ENCODE measurements around the gene SULT1C4.

The SULT1C4 gene

GRCh38 chr2:108377815-108378630 is at the start of gene SULT1C4:
TSS of gene SULT1C4 (plus strand) at chr2:108377954. CDS start at chr2:108378338, 384 bp downstream.
- no peak for TF ChIP-seq CTCF (IDR thresholded peaks at IDR 0.05; ENCODE audit: extremely low read depth, missing control alignments)
- DNase-seq (ENCODE audit: low spot score) = no peak

DNA sequence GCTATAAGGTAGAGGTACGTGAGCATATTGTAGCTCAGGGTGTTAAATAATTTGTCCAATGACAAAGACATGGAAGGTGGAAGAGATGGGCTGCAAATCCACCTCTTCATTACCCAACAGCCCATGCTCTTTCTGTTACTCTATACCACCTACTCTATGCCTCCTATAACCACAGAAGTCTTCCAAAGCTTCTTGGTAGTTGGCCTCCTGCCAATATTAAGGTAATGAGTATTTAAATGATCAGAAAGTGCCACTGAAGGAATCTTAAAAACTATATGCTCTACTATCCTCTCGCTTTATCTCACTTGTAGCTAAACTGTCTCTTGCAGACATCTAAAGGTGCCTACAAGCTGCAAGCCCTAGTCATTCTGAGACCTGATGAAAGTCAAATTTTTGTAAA is 48.0 kb upstream of the SULT1C4 start:
- no peak for DNase-seq (ENCODE audit: low spot score)
- TF ChIP-seq CTCF (IDR thresholded peaks at IDR 0.05; ENCODE audit: extremely low read depth, missing control alignments) = no peak

GRCh38 chr2:108330979-108331378 is 46.8 kb upstream of the SULT1C4 start:
- TF ChIP-seq CTCF (IDR thresholded peaks at IDR 0.05; ENCODE audit: extremely low read depth, missing control alignments) = no peak
- DNase-seq (ENCODE audit: low spot score) = no peak

GRCh38 chr2:108345951-108346350 is 31.8 kb upstream of the SULT1C4 start:
- TF ChIP-seq CTCF (IDR thresholded peaks at IDR 0.05; ENCODE audit: extremely low read depth, missing control alignments) = no peak

DNA sequence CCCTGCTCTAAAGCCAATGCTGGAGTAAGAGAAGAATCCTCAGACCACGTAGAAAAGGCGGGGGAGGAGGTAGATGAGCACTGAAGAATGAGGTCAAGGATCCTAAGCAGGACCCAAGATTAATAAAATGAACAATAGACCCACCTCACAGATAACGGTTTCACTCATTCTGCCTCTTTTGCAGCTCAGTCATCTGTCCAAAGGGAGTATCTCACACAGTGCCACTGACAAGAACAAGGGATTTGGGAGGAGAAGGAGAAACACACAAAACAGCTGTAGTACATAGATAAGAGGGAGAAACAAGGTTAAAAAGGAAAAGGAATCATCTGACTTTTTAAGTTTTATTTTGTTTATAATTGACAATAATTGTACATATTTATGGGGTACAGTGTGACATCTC is 30.9 kb upstream of the SULT1C4 start:
- DNase-seq (ENCODE audit: low spot score) = no peak
- no peak for TF ChIP-seq CTCF (IDR thresholded peaks at IDR 0.05; ENCODE audit: extremely low read depth, missing control alignments)

More at GRCh38 chr2:108345951-108346350, 31.8 kb upstream of the SULT1C4 start:
- no peak for DNase-seq (ENCODE audit: low spot score)

GRCh38 chr2:108347786-108348185 is 30.0 kb upstream of the SULT1C4 start:
- TF ChIP-seq CTCF (IDR thresholded peaks at IDR 0.05; ENCODE audit: extremely low read depth, missing control alignments) = no peak

DNA sequence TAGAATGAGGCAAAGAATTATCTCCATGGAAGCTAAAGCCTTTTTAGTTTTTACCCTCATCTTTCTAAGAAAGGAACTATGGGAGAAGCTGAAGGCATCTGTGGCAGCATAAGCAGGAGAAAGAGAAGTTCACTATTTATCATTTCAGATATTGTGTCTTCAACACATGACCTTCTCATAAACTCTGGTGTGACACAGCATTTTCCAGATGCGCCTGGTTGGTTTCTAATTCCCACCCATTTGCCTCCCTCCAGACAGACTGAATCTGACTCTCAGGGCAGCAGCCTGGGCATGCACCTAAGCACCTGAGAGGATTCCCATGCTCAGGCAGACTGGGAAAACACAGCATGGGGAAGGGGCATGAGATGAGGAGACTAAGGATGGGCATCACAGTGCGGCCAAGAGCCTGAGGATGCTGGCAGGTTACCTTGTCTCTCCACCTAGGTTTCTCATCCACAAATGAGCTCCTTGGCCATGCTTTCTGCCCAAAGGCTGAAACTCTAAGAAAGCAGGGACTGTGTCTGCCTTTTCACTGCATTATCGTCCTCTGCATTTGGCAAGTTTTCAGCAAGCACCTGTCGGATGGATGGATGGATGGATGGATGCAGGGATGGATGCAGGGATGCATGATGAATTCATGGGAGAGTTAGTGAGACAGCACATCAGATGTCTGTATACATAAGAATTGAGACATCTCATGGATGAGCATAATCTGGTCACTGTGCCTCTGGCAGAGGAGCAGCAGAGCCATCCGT is 28.8 kb upstream of the SULT1C4 start:
- no peak for TF ChIP-seq CTCF (IDR thresholded peaks at IDR 0.05; ENCODE audit: extremely low read depth, missing control alignments)
- no peak for DNase-seq (ENCODE audit: low spot score)

More at GRCh38 chr2:108347786-108348185, 30.0 kb upstream of the SULT1C4 start:
- DNase-seq (ENCODE audit: low spot score) = no peak
